Fibroblast of skin of scalp (primary cell): ENCODE results near the gene EXOSC2.

Source experiments
- DNase-seq: peaks from one replicate; pipeline ENCODE4 v3.0.0-alpha.2; 2013

Gene EXOSC2

GRCh38 chr9:130698514-130698913 is 4.9 kb downstream of the EXOSC2 start:
- DNase-seq, result peak; percentile 56

- no peak for DNase-seq
These were observed 5.5 kb downstream of the EXOSC2 start for GRCh38 chr9:130699047-130699446.

GRCh38 chr9:130701059-130702022 is 7.8 kb downstream of the EXOSC2 start:
- peak; percentile 84 for DNase-seq

- DNase-seq, result no peak
These were observed 9.9 kb downstream of the EXOSC2 start for GRCh38 chr9:130703501-130703900.

GRCh38 chr9:130707225-130707976 is 13.8 kb downstream of the EXOSC2 start:
- DNase-seq, result peak; percentile 70

GRCh38 chr9:130710822-130711352 is 17.3 kb downstream of the EXOSC2 start:
- DNase-seq, result no peak

GRCh38 chr9:130711469-130711868 is 17.9 kb downstream of the EXOSC2 start:
- DNase-seq, result no peak

GRCh38 chr9:130712564-130713285 is 19.1 kb downstream of the EXOSC2 start:
- DNase-seq, result peak; percentile 99

GRCh38 chr9:130713286-130713960 is 19.8 kb downstream of the EXOSC2 start:
- DNase-seq, result no peak

GRCh38 chr9:130714586-130715110 is 21.1 kb downstream of the EXOSC2 start:
- no peak for DNase-seq

GRCh38 chr9:130715270-130715669 is 21.7 kb downstream of the EXOSC2 start:
- no peak for DNase-seq

- no peak for DNase-seq
These were observed 25.0 kb downstream of the EXOSC2 start for GRCh38 chr9:130718562-130718961.

- no peak for DNase-seq
These were observed 27.2 kb downstream of the EXOSC2 start for GRCh38 chr9:130720762-130721161.

- DNase-seq, result peak; percentile 64
These were observed 35.1 kb downstream of the EXOSC2 start for GRCh38 chr9:130728721-130729120.

GRCh38 chr9:130729145-130729544 is 35.6 kb downstream of the EXOSC2 start:
- no peak for DNase-seq

GRCh38 chr9:130731355-130731754 is 37.8 kb downstream of the EXOSC2 start:
- DNase-seq, result no peak

GRCh38 chr9:130732136-130732535 is 38.6 kb downstream of the EXOSC2 start:
- no peak for DNase-seq

- DNase-seq, result no peak
These were observed 39.2 kb downstream of the EXOSC2 start for GRCh38 chr9:130732793-130733221.

GRCh38 chr9:130735566-130735965 is 42.0 kb downstream of the EXOSC2 start:
- no peak for DNase-seq

GRCh38 chr9:130736834-130737233 is 43.3 kb downstream of the EXOSC2 start:
- no peak for DNase-seq

- DNase-seq, result no peak
These were observed 44.7 kb downstream of the EXOSC2 start for GRCh38 chr9:130738281-130738680.

- DNase-seq, result no peak
These were observed 45.5 kb downstream of the EXOSC2 start for GRCh38 chr9:130739081-130739480.
